Lower leg skin (tissue), 3 donors: ENCODE data around the gene SCAI.

ENCODE experiments used
- CTCF ChIP-seq, 3 donors: fragments of 450-650 bp; IDR thresholded peaks; one replicate each; pipeline ENCODE4 v1.5.1; 2016; ENCODE audit warnings: antibody characterized with exemption in 3 of 3, mild to moderate bottlenecking in 3 of 3, moderate library complexity in 2 of 3
- POLR2A ChIP-seq, 2 donors: fragments of 450-650 bp; IDR thresholded peaks; one replicate each; pipeline ENCODE4 v1.6.1; 2016 to 2017; ENCODE audit warnings: antibody characterized with exemption in 2 of 2, mild to moderate bottlenecking in 1 of 2, moderate library complexity in 1 of 2

GRCh38 chr9:125038166-125038565 is 105.2 kb downstream of the SCAI start:
- TF ChIP-seq CTCF (IDR thresholded peaks at IDR 0.05) (no peak), POLR2A (IDR thresholded peaks at IDR 0.05) (no peak)
